Upper lobe of left lung (tissue), 4 donors: ENCODE data around the gene HDHD3.

Experiments
- CTCF ChIP-seq, 6 experiments: fragments of 450-650 bp in 4 of 6; fragments of 200-600 bp in 2 of 6; sonication (generic) in 2 of 6; IDR thresholded peaks; one replicate each; pipeline ENCODE4 v1.5.1; 2016 to 2019; ENCODE audit warnings: antibody characterized with exemption in 6 of 6
- EP300 ChIP-seq, 4 donors: sonication (generic); formaldehyde crosslinking; IDR thresholded peaks; one replicate each; pipeline ENCODE4 v1.5.1; 2017; ENCODE audit warnings: antibody characterized with exemption in 4 of 4, control low read depth in 2 of 4
- POLR2A ChIP-seq, 4 donors: fragments of 450-650 bp; IDR thresholded peaks; one replicate each; pipeline ENCODE4 v1.5.1; 2016 to 2017; ENCODE audit warnings: antibody characterized with exemption in 4 of 4, mild to moderate bottlenecking in 2 of 4
- POLR2AphosphoS5 ChIP-seq, 2 donors: sonication (generic); formaldehyde crosslinking; IDR thresholded peaks; one replicate each; pipeline ENCODE4 v1.5.1; 2017; ENCODE audit warnings: antibody characterized with exemption in 2 of 2

- TF ChIP-seq CTCF (IDR thresholded peaks at IDR 0.05) (no peak), POLR2A (IDR thresholded peaks at IDR 0.05) (no peak), EP300 (IDR thresholded peaks at IDR 0.05) (no peak), POLR2AphosphoS5 (IDR thresholded peaks at IDR 0.05) (no peak)
Observed at GRCh38 chr9:113373676-113374392, 3.0 kb downstream of the HDHD3 start.
